HTR-8/SVneo (cell line): Measurements from ENCODE around the gene HPN.
A peak's percentile ranks its signal among the peaks of the same experiment; 100 is the strongest.
"Not testable (repeated sequence)": the region's sequence is repeated elsewhere in the genome, so short reads cannot be mapped to it uniquely, and the experiment has no call there.

Source experiments
- DNase-seq: peaks from one replicate; pipeline ENCODE4 v3.0.0; 2011; ENCODE audit warnings: low spot score, mixed read lengths; ENCODE audit not compliant: insufficient read length
- FAIRE-seq: peaks from 2 replicates; lab custom pipeline; 2011; peaks lifted over from hg19 to GRCh38; lab: Jason Lieb, UNC

Gene HPN

DNA sequence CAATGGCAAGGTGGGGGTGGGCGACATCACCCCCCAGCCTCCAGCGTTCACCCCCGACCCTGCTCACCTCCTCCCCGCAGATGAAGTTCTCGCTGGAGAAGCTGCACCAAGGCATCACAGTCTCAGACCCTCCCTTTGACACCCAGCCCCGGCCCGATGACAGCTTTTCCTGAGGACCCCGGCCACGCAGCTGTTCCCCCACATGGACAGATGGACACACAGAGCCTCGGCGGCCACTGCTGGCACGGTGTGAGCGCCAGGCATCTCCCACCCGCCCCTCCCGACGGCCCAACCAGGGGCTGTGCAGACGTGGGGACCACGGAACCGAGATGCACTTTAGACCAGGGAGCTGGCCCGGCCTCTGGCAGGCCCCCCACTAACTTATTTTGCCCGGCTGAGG is 15.6 kb upstream of the HPN start:
- no peak for FAIRE-seq
- no peak for DNase-seq

DNA sequence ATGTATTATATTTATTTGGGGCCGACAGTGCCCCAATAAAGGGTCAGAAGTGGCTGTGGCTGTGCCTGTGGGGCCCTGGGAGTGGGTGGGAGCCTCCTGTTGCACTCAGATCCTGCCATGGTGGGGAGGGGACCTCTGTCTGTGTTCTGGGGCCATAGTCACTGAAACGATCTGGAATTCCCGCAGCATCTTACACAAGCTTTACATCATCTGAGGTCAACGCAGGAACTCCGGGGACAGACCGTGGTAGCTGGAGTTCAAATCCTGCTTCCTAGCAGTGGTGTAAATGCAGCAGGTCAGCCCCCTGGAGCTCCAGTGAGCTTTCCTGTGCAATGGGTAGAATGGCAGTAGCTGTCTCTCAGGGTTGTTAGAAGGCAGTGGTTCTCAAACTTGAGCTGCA is 15.1 kb upstream of the HPN start:
- no peak for DNase-seq
- FAIRE-seq: no peak

DNA sequence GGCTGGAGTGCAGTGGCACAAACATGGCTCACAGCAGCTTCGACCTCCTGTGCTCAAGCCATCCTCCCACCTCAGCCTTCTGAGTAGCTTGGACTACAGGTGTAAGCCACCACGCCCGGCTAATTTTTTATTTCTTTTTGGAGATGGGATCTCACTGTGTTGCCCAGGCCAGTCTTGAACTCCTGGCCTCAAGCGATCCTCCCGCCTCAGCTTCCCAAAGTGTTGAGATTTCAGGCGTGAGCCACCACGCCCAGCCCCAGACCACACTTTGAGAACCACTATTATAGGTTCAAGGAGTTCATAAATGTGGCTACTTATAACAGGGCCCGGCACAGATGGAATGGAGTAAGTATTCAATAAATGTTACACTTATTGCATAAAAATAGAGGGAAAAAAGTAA is 14.5 kb upstream of the HPN start:
- DNase-seq (no peak), FAIRE-seq (no peak)

DNA sequence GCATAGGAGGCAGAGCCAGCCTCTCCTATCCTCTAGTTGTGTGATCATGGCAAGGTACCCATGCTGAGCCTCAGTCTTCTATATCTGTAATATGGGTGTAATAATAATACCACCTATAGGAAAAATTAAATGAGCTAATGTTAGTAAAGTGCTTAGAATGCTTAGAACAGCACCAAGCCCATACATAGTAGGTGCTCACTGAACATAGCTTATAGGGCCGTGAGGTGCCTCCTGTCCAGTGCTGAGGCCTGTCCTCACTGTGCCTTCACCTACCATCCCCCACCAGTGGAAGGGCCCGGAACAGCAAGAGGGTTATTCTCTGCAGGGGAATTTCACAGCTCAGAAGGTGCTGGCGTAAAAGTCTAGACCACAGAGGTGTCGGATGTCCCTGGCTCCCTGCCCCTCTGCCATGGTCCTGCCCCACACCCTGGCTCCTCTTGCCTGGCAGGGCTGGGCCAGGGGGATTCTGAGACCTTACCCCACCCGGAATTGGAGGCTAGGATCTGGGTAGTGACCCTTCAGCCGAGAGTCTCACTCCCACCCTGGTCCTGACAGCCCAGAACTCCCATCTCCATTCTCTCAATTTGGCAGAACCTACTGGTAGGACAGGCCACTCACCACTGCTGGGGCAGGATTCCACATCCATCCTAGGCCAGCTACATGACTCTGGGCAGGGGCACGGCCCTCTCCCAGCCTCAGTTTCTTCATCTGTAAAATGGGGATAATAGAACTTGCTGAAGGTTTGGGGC is 13.5 kb upstream of the HPN start:
- no peak for DNase-seq
- FAIRE-seq: no peak

DNA sequence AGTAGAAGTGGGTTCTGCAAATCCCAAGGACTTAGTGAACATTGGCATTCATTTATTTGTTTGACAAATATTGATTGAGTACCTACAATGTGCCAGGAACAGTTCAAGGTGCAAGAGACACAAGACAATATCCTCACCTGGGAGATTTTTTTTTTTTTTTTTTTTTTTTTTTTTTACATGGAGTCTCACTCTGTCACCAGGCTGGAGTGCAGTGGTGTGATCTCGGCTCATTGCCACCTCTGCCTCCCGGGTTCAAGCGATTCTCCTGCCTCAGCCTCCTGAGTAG is 13.0 kb upstream of the HPN start:
- DNase-seq, FAIRE-seq: not testable (repeated sequence)

DNA sequence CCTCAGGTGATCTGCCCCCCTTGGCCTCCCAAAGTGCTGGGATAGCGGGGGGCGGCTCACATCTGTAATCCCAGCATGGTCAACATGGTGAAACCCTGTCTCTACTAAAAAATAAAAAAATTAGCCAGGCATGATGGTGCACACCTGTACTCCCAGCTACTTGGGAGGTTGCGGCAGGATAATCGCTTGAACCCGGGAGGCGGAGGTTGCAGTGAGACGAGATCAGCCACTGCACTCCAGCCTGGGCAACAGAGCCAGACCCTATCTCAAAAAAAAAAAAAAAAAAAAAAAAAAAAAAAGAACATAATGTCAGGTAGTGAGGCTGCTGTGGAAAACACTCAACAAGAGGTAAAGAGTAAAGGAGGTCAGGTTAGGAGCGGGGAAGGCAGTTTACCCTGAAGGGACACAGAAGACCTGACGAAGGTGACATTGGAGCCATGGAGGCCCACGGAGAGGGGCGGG is 12.2 kb upstream of the HPN start:
- DNase-seq, FAIRE-seq: not testable (repeated sequence)

DNA sequence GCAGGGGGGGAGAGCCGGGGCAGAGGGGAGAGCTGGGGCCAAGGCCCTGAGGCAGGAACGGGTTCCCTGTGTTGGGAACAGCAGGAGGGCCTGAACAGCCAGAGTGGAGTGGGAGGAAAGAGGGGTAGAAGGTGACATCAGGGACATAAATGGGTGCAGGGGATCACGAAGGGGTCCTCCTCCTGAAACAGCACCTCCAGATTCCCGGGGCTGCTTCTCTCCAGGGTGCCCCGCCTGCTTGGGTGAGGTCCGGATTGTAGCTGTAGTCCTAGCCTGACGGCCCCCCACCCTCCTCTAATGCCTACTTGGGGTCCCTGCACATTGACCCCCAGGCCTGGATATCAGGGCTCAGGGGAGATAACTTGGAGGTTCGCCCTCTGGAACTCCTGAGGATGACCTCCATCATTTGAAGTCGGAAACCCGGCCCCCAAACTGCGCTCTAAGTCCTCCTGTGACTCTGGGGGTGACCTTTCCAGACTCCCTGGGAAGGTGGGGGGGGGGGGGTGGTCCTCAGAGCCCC is 11.7 kb upstream of the HPN start:
- FAIRE-seq: no peak
- DNase-seq: no peak

DNA sequence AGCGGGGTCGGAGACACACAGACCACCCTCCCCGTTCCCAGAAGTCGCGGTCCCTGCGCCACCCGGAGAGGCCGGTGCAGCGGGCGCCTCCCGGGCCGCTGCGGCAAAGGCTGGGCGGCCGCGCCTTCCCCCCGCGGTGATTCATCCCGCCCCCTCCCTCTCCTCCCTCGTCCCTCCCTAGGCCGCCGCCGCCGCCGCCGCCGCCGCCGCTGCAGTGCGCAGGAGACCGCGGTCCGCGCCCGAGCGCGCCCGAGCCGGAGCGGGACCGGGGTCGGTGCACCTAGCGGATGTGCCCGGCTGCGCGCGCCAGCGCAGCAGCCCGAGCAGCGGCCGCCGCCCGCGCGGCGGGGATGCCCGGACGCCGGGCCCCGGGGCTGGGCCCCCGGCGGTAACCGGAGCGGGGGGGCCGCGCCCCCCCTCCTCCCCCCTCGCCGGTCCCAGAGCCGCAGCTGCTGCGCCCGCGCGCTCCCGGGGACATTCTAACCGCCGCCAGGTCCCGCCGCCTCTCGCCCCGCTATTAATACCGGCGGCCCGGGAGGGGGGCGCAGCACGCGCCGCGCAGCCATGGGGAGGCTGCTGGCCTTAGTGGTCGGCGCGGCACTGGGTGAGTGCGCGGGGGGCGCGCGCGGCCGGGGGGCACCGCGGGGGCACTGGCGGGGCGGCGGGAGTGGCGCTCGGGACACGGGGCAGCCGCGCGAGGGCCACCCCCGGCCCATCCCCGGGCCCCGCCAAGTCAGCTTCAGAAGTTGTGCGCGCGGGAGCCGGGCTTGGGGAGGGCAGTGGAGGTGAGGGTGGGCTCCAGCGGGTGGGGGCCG is 11.1 kb upstream of the HPN start, which contains the start of gene SCN1B:
Gene SCN1B (plus strand): TSS at position 214 of the 815 bp plus-strand sequence. CDS start 351 bp downstream, at position 565.
- FAIRE-seq (peak; percentile 38), DNase-seq (peak; percentile 75)

DNA sequence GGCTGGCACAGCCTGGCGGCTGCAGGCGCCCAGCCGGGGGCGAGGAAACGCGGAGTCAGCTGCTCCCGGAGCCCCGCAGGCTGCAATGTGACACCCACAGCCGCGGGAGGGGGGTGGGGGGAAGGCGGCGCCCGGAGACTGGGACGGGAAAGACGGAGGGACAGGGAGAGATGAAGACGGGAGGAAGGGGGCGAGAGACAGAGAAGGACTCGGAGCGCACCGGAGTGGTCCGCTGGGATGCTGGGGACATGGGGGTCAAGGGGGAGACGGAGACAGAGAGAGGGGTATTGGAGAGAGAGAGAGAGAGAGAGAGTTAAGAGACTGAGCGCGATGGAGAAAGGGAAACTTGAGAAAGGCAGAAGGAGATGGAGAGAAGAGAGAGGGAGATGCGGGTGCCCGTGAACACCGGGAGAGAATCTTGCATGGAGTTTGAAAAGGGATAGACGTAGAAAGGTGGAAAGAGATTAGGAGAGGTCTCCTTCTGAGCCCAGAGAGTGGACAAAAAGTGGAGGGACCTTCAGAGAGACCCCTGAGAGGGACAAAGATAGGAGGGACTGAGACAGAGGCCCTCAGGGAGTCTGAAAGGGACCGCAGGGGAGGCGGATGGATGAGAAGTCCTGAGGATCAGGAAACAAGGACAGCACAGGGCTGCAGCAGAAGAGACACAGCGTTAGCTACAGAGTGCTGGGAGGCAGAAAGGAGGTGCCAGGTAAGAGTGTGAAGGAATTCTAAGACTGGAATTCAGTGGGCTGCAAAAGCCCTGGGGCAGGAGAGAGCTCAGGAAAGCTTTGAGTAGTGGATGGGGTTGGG is 10.2 kb upstream of the HPN start:
- FAIRE-seq: no peak
- DNase-seq: peak; percentile 66

DNA sequence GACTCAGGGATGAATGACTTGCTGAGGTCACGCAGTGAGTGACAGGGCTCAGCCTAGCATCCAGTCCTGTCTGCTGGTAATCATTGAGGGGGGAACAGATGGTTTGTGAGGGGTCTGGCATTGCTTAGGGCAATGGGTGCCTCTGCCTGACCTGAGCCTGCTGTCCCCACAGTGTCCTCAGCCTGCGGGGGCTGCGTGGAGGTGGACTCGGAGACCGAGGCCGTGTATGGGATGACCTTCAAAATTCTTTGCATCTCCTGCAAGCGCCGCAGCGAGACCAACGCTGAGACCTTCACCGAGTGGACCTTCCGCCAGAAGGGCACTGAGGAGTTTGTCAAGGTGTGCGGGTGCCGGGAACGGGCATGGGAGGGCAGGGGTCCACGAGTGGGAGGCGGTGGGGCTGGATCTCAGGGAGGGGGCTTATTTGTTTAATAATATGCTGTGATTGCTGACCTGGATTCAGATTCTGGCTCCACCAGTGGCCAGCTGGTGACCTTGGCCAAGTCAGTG is 9.1 kb upstream of the HPN start:
- DNase-seq: no peak

DNA sequence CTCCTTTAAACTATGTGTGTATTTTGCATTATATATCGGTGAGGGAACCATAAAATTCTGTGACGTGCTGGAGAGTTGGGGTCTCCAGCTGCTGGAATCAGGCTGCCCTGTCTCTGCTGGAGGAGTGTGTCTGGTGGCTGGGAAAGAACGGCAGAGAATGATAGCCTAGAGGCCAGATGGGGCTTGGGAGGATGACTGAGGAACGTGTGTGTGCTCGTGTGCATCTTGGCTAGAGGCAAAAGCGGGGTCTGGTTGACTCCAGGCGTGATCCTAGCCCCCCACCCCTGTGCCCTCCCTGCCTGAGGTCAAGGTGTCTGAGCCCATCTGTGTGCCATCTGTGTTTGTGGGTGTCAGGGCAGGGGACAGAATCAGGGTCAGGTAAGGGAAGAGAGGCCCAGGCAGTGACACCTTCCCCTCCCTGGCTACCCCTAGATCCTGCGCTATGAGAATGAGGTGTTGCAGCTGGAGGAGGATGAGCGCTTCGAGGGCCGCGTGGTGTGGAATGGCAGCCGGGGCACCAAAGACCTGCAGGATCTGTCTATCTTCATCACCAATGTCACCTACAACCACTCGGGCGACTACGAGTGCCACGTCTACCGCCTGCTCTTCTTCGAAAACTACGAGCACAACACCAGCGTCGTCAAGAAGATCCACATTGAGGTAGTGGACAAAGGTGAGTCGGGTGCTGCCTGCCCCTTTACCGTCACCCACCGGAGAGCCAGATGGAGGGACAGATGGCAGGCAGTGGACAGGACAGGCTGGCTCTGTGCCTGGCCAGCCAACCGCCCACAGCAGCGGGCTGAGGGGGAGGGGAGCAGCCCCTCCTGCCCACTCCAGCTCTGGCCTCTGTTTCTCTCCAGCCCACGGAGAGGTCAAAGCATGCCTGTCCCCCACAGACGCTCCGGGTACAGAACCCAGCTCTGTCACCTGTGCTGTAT is 8.2 kb upstream of the HPN start:
- DNase-seq (no peak), FAIRE-seq (no peak)

More for the DNA sequence above, 9.1 kb upstream of the HPN start:
- FAIRE-seq: no peak

DNA sequence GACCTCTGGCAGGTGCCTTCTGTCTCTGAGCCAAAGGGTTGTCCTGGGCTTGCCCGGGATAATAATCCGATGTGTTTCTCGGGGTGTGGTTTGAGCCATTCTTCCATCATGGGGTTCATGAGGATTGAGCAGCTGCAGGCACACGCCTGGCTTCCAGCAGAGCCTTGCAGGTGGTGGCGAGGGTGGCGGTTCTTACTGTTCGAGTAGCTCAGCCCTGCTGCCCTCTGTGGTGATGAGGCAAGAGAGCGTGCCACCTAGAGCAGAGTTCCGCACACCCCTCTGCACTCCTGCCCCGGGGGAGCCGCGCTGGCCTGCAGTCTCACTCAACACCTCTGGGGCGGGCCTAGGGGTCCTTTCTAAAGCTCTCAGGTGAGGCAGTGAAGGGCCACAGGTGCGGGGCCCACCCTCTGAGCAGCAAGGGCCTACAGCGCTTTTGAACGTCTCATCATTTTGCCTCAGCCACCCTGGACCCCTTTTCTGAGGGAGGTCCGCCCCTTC is 7.5 kb upstream of the HPN start:
- FAIRE-seq: no peak
- DNase-seq: no peak

DNA sequence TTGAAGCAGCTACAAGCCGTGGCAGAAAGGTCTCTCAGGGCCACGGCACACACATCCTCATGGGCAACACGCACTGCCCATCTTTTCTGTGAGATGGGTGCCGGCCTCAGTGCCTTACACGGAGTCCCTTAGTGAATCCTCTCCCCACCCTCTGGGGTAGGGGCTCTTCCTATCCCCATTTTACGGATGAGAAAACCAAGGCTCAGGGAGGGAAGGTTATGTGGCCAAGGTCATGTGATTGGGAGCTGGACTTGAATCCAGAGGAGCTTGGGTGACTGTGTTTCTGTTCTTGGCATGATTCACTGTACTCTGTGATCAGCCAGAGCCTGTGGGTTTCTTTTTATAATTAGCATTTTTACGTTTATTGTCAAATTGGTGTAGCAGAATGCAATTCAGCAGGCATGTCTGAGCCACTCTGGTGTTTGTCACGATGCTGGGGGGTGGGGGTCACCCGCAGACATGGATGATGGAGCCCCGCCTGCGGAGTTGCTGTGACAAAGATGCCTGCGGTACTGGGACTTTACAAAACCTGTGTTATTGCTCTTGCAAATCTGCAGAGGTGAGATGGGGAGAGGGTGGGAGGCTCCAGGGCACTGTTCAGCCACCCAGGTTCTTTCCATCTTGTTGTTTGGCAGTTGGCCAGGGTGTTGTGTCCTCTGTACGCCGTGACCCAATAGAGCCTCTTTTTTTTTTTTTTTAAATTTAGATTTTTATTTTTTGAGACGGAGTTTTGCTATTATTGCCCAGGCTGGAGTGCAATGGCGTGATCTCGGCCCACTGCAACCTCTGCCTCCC is 6.7 kb upstream of the HPN start:
- FAIRE-seq: no peak

DNA sequence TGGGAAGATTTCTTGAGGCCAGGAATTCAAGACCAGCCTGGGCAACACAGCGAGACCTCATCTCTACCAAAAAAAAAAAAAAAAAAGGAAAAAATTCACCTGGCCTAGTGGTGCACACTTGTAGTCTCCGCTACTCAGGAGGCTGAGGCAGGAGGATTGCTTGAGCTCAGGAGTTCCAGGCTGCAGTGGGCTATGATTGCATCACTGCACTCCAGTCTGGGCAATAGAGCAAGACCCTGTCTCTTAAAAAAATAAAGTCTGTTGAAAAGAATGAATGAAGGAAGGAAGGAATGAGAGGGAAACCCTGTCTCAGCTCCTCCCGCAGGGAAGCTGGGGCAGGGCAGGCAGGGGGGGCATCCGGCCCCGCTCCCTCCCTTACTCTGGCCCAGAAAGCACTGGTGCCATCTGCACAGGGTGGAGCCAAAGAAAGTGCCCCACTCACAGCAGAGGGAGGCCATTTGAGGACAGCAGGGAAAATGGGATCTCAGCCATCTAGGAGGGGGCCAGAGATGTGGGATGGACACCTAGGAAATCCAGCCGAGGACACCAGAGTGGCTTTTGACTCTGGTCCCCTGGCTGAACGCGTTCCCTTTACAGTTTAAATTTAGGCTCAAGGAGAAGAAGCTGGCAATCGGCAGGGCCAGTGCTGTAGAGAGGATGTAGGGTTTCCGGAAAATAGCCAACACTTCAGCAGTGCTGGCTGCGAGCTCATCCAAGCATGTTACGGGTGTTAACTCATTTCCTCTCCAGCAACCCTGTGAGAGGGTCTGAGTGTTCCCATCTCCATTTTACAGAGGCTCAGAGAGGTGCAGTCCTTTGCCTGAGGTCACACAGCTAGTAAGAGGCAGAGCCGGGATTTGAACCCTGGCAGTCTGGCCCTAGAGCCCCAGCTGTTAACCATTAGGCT is 3.6 kb upstream of the HPN start:
- no peak for FAIRE-seq
- no peak for DNase-seq

More for the DNA sequence above, 6.7 kb upstream of the HPN start:
- DNase-seq: no peak

DNA sequence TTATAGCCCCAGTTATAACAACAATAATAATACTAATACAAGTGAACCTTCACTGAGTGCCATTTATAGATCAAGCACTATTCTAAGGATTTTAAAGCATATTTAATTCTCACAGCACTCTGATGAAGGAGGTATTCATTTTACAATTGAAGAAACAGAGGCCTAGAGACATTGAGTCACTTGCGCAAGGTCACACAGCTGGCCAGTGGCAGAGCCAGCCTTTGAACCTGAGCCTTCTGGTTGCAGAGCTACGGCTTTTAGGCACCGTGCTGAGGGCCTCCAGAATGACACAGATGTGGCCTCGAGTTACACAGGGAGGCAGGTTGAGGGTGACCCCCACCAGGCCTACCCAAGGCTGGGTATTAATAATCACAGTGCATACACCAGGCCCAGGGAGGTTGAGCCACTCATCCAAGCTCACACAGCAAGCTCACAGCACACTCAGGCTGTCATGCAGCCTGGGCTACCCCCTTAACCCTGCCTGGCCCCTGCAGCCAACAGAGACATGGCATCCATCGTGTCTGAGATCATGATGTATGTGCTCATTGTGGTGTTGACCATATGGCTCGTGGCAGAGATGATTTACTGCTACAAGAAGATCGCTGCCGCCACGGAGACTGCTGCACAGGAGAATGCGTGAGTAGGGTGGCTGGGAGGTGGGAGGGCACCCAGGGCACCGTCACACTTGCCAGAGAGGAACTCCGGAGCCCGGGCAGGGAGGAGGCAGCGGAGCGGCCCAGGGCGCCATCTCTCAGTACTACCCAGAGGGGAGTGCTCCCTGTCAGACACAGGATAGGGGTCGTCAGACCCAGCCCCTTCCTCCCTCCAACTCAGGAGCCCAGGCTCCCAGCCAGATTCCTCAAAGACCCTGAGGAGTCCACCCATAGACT is 2.7 kb upstream of the HPN start:
- FAIRE-seq: no peak
- no peak for DNase-seq
